Measurements from ENCODE around the gene NHSL1.

NHSL1 gene

DNA sequence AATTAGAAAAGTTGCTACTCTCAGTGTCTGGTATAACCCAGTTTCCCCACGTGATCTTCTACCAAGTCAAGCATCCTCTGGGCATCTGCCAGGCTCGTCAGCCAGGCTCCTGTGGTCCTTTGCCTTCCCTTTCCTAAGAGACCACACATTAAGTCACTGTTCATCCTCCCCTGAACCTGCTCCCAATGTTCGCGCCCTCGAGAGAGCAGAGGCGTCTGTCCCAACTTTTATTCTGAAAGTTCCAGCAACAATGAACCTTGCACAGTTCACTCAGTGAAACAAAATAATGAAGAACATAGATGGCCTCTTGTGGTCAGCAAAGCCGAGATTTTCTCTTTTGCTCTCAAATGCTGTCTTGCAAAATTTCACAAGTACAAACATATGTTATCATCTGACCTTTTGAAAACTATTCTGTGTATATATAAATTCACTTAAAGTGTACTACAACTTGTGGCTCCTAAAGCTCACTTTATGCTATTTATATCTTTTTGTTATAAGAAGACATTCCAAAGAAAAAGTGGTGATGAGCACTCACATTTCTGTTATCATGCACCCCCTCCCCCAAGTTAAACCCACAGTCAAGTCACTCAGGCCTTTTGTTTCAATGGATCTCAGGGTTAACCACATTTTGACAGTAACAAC is 39.2 kb upstream of the NHSL1 start:
- Histone ChIP-seq H3K9me3 (ENCODE audit: control insufficient read depth in 1 of 2, low read length in 2 of 2) (no peaks in the 10 kb centered on the region), H3K27me3 (ENCODE audit: control insufficient read depth in 1 of 2, insufficient read depth in 2 of 2, low read length in 2 of 2) (no peaks in the 10 kb centered on the region), H3K36me3 (ENCODE audit: control insufficient read depth in 1 of 2, insufficient read depth in 2 of 2, low read length in 2 of 2) (no peaks in the 10 kb centered on the region), H3K4me3 (ENCODE audit: low read depth in 1 of 2, low read length in 2 of 2) (no peak overlapping the region), H3K4me1 (ENCODE audit: control insufficient read depth in 1 of 2, insufficient read depth in 2 of 2, low read length in 2 of 2) (peaks cover 5 to 22% of the 10 kb centered on the region in 2 donors), H3K27ac (ENCODE audit: low read depth, low read length) (no peak overlapping the region), H3K9ac (ENCODE audit: low read depth in 1 of 2, low read length in 2 of 2) (no peak overlapping the region)

DNA sequence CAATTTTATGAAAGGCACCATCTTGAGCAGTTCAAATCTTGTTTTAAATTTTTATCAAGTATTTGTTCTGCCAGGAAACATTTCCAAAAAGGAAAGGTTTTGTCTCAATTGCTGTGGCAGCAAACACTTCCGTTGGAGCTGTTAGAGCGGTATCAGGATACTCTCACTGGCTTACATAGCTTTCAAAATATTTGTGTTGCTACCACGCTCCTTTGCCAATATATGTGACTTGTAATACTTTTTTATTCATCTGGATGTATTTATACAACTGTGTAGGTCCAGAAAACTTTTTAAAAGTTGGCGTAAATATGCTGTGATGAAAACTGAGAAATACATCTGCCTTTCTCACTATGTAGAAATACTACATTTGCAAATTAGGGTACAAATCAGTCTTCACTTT is 37.8 kb upstream of the NHSL1 start:
- H3K4me3 ChIP-seq (ENCODE audit: low read depth in 1 of 2, low read length in 2 of 2), result no peak overlapping the region
- H3K36me3 ChIP-seq (ENCODE audit: control insufficient read depth in 1 of 2, insufficient read depth in 2 of 2, low read length in 2 of 2), result no peaks in the 10 kb centered on the region
- peaks cover 0 to 13% of the 10 kb centered on the region in 2 donors for H3K4me1 ChIP-seq (ENCODE audit: control insufficient read depth in 1 of 2, insufficient read depth in 2 of 2, low read length in 2 of 2)
- H3K9me3 ChIP-seq (ENCODE audit: control insufficient read depth in 1 of 2, low read length in 2 of 2), result no peaks in the 10 kb centered on the region
- H3K27me3 ChIP-seq (ENCODE audit: control insufficient read depth in 1 of 2, insufficient read depth in 2 of 2, low read length in 2 of 2), result no peaks in the 10 kb centered on the region
- H3K9ac ChIP-seq (ENCODE audit: low read depth in 1 of 2, low read length in 2 of 2), result no peak overlapping the region
- H3K27ac ChIP-seq (ENCODE audit: low read depth, low read length), result no peak overlapping the region

DNA sequence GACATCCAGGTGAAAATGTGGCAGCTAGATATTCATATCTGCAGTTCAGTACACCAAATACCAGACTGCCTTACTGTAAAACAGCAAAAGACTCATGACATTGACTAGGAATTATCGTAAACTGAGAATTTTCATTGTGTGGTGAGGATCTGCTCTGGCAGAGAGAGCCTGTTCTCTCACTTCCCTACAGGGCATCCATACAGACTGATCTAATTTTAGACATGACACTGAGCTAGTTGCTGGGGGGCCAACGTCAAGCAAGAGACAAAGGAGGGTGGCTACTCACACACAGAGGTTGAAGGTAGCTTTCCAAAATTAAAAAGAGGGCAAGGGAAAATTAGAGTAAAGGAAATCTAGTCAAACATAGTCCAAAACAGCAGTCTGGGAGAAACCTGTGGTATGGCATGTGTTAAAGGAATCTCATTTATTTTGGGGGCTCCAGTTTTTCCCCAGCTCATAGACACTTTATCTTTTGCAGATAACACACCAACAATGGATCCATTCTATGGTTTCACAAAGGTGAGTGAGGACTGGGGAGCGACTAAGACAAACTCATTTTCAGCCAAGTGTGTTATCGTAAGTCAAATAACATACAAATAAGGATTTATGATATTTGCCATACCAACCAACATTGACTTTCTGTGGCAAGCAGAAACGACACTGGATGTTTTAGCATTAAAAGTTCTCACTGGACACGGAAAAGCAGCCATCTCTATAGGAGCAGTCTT is 36.6 kb upstream of the NHSL1 start:
- H3K4me3 ChIP-seq (ENCODE audit: low read depth in 1 of 2, low read length in 2 of 2), result no peak overlapping the region
- peaks cover 0 to 10% of the 10 kb centered on the region in 2 donors for H3K4me1 ChIP-seq (ENCODE audit: control insufficient read depth in 1 of 2, insufficient read depth in 2 of 2, low read length in 2 of 2)
- H3K9ac ChIP-seq (ENCODE audit: low read depth in 1 of 2, low read length in 2 of 2), result no peak overlapping the region
- no peaks in the 10 kb centered on the region for H3K36me3 ChIP-seq (ENCODE audit: control insufficient read depth in 1 of 2, insufficient read depth in 2 of 2, low read length in 2 of 2)
- no peaks in the 10 kb centered on the region for H3K27me3 ChIP-seq (ENCODE audit: control insufficient read depth in 1 of 2, insufficient read depth in 2 of 2, low read length in 2 of 2)
- H3K9me3 ChIP-seq (ENCODE audit: control insufficient read depth in 1 of 2, low read length in 2 of 2), result no peaks in the 10 kb centered on the region
- H3K27ac ChIP-seq (ENCODE audit: low read depth, low read length), result no peak overlapping the region

DNA sequence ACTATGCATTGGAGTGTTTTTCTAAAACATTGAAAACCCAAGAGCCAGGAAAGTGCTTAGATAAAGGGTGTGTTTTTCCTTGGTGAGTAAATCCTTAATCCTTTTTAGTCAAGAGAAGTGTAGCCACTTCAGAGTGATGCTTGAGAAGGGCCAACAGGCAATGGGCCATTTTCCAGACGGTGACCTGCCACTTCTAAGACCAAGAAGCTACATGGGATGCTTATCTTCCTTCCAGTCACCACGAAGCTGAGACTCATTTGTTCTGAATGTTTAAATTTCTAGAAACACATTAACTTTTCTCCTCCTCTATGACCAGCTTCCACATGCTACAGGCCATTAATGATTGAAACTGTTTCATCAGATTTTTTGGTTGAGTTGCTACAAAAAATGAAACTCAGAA is 34.4 kb upstream of the NHSL1 start:
- no peaks in the 10 kb centered on the region for H3K9me3 ChIP-seq (ENCODE audit: control insufficient read depth in 1 of 2, low read length in 2 of 2)
- no peaks in the 10 kb centered on the region for H3K27me3 ChIP-seq (ENCODE audit: control insufficient read depth in 1 of 2, insufficient read depth in 2 of 2, low read length in 2 of 2)
- no peak overlapping the region for H3K27ac ChIP-seq (ENCODE audit: low read depth, low read length)
- peaks cover 0 to 10% of the 10 kb centered on the region in 2 donors for H3K4me1 ChIP-seq (ENCODE audit: control insufficient read depth in 1 of 2, insufficient read depth in 2 of 2, low read length in 2 of 2)
- H3K36me3 ChIP-seq (ENCODE audit: control insufficient read depth in 1 of 2, insufficient read depth in 2 of 2, low read length in 2 of 2), result no peaks in the 10 kb centered on the region
- no peak overlapping the region for H3K9ac ChIP-seq (ENCODE audit: low read depth in 1 of 2, low read length in 2 of 2)
- no peak overlapping the region for H3K4me3 ChIP-seq (ENCODE audit: low read depth in 1 of 2, low read length in 2 of 2)

DNA sequence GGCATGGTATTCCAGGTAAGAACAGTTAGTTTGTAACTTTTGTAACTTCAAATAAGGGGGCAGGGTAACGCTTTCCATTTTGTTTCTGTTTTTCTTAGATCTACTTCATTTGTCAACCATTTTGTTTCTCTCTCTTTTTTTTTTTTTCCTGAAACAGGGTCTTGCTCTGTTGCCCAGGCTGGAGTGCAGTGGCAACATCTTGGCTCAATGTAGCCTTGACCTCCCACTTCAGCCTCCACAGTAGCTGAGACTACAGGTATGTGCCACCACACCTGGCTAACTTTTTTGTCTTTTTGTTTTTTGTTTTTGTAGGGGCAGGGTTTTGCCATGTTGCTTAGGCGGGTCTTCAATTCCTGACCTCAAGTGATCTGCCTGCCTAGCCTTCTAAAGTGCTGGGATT is 32.1 kb upstream of the NHSL1 start:
- Histone ChIP-seq H3K9ac (ENCODE audit: low read depth in 1 of 2, low read length in 2 of 2) (no peak overlapping the region), H3K27me3 (ENCODE audit: control insufficient read depth in 1 of 2, insufficient read depth in 2 of 2, low read length in 2 of 2) (no peaks in the 10 kb centered on the region), H3K36me3 (ENCODE audit: control insufficient read depth in 1 of 2, insufficient read depth in 2 of 2, low read length in 2 of 2) (no peaks in the 10 kb centered on the region), H3K4me3 (ENCODE audit: low read depth in 1 of 2, low read length in 2 of 2) (no peak overlapping the region), H3K9me3 (ENCODE audit: control insufficient read depth in 1 of 2, low read length in 2 of 2) (no peaks in the 10 kb centered on the region), H3K27ac (ENCODE audit: low read depth, low read length) (no peak overlapping the region), H3K4me1 (ENCODE audit: control insufficient read depth in 1 of 2, insufficient read depth in 2 of 2, low read length in 2 of 2) (peaks cover 0 to 5% of the 10 kb centered on the region in 2 donors)

DNA sequence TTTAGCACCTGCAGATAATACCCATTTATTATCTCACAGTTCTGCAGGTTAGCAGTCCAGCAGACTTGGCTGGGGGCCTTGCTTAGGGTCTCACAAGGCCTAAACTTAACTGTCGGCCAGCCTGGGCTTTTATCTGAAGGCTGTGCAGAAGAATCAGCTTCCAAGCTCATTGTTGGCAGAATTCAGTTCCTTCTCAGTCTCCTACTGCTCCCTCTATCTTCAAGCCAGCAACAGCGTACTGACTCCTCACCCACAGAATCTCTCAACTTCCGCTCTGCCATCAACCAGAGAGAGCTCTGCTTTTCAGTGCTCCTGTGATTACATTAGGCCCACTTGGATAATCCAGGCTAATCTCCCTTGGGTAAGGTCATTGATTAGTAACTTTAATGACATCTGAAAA is 30.2 kb upstream of the NHSL1 start:
- Histone ChIP-seq H3K27me3 (ENCODE audit: control insufficient read depth in 1 of 2, insufficient read depth in 2 of 2, low read length in 2 of 2) (no peaks in the 10 kb centered on the region), H3K27ac (ENCODE audit: low read depth, low read length) (no peak overlapping the region), H3K9me3 (ENCODE audit: control insufficient read depth in 1 of 2, low read length in 2 of 2) (no peaks in the 10 kb centered on the region), H3K9ac (ENCODE audit: low read depth in 1 of 2, low read length in 2 of 2) (no peak overlapping the region), H3K4me1 (ENCODE audit: control insufficient read depth in 1 of 2, insufficient read depth in 2 of 2, low read length in 2 of 2) (no peaks in the 10 kb centered on the region), H3K4me3 (ENCODE audit: low read depth in 1 of 2, low read length in 2 of 2) (no peak overlapping the region), H3K36me3 (ENCODE audit: control insufficient read depth in 1 of 2, insufficient read depth in 2 of 2, low read length in 2 of 2) (no peaks in the 10 kb centered on the region)

DNA sequence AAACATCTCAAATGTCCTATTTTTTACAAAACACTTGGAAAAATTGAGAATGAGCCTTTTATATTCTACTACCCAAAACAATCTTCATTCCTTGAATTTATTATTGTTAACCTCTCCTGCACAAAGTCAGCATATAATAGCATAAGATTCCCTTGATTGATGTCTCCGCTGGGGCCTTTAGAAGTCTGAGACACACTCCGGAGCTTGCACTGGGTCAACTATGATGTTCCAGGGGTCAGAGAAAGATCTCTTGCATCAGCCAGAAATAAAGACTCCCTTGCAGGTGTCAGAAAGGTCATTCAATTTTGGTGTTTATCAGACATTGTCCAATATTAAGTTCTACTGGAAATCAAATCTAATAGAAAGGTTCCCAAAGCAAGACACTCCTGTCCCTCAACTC is 29.7 kb upstream of the NHSL1 start:
- Histone ChIP-seq H3K27me3 (ENCODE audit: control insufficient read depth in 1 of 2, insufficient read depth in 2 of 2, low read length in 2 of 2) (no peaks in the 10 kb centered on the region), H3K9ac (ENCODE audit: low read depth in 1 of 2, low read length in 2 of 2) (no peak overlapping the region), H3K36me3 (ENCODE audit: control insufficient read depth in 1 of 2, insufficient read depth in 2 of 2, low read length in 2 of 2) (no peaks in the 10 kb centered on the region), H3K4me1 (ENCODE audit: control insufficient read depth in 1 of 2, insufficient read depth in 2 of 2, low read length in 2 of 2) (no peaks in the 10 kb centered on the region), H3K4me3 (ENCODE audit: low read depth in 1 of 2, low read length in 2 of 2) (no peak overlapping the region), H3K9me3 (ENCODE audit: control insufficient read depth in 1 of 2, low read length in 2 of 2) (no peaks in the 10 kb centered on the region), H3K27ac (ENCODE audit: low read depth, low read length) (no peak overlapping the region)

DNA sequence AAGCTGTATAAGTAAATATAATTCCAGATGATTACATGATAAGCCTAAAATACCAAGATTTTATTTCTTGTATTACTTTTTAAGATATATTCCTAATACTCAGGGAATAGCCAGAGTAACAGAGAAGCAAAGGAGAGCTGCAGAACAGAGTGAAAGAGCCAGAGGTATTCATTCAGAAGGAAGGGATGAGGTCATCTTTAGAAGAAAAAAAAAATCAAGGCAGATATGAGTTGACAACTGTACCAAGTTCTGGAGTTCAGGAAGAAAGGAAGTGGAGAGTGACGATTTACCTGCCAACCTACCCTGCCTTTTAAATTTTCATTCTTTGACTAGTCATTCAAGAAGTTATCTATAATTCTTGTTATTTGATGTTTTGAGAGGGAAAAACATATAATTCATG is 28.8 kb upstream of the NHSL1 start:
- Histone ChIP-seq H3K27ac (ENCODE audit: low read depth, low read length) (no peak overlapping the region), H3K9me3 (ENCODE audit: control insufficient read depth in 1 of 2, low read length in 2 of 2) (no peaks in the 10 kb centered on the region), H3K4me3 (ENCODE audit: low read depth in 1 of 2, low read length in 2 of 2) (no peak overlapping the region), H3K27me3 (ENCODE audit: control insufficient read depth in 1 of 2, insufficient read depth in 2 of 2, low read length in 2 of 2) (no peaks in the 10 kb centered on the region), H3K36me3 (ENCODE audit: control insufficient read depth in 1 of 2, insufficient read depth in 2 of 2, low read length in 2 of 2) (no peaks in the 10 kb centered on the region), H3K4me1 (ENCODE audit: control insufficient read depth in 1 of 2, insufficient read depth in 2 of 2, low read length in 2 of 2) (no peaks in the 10 kb centered on the region), H3K9ac (ENCODE audit: low read depth in 1 of 2, low read length in 2 of 2) (no peak overlapping the region)

DNA sequence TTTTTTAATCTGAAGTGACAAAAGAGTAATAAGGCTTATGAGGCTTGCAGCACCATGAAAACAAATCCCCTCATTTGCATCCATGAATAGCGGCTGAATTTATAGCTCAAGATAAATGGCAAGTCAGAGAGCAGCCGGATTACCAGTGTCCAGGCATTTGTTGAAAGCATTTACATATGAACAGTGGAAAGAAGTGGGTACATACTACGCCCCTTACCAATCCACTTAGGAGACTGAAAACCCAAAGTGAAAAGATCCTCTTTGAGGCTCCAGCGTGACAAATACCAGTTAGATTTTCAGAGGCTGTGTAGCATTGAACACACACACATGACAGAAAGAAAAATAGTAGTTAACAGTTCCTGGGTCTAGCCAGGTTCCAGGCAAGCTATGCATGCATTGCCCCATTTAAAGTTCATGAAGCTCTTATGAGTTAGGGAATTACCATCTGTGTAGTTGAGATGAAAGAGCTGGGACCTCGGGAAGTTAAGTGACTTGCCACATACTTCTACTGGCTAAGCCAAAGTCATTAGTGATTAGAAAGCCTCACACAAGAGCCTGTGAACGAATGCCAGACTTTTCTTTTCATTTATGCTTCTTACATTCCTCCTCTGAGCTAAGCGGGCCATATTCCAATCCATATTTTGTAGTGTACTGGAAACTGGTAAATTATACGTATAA is 28.3 kb upstream of the NHSL1 start:
- H3K4me1 ChIP-seq (ENCODE audit: control insufficient read depth in 1 of 2, insufficient read depth in 2 of 2, low read length in 2 of 2), result no peaks in the 10 kb centered on the region
- no peak overlapping the region for H3K9ac ChIP-seq (ENCODE audit: low read depth in 1 of 2, low read length in 2 of 2)
- no peak overlapping the region for H3K27ac ChIP-seq (ENCODE audit: low read depth, low read length)
- H3K27me3 ChIP-seq (ENCODE audit: control insufficient read depth in 1 of 2, insufficient read depth in 2 of 2, low read length in 2 of 2), result no peaks in the 10 kb centered on the region
- no peaks in the 10 kb centered on the region for H3K9me3 ChIP-seq (ENCODE audit: control insufficient read depth in 1 of 2, low read length in 2 of 2)
- no peaks in the 10 kb centered on the region for H3K36me3 ChIP-seq (ENCODE audit: control insufficient read depth in 1 of 2, insufficient read depth in 2 of 2, low read length in 2 of 2)
- no peak overlapping the region for H3K4me3 ChIP-seq (ENCODE audit: low read depth in 1 of 2, low read length in 2 of 2)

DNA sequence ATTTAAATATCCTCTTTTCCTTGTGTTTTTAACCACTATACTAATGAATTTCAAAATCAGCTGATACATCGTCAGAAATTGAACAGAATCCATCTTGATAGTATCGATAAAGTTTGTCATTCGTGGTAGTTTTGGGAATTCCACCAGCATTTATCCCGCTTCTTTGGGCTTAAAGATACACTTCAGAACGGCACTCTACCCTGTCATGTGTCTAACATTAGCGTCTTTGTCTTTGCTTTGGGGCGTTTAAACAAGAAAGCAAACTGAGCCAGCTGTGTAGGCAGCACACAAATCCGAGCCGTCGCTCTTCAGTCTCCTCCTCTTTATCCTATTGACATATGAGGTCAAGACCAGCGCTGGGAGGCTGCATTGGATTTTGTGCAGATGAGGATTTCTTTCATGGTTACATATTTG is 27.5 kb upstream of the NHSL1 start:
- Histone ChIP-seq H3K36me3 (ENCODE audit: control insufficient read depth in 1 of 2, insufficient read depth in 2 of 2, low read length in 2 of 2) (no peaks in the 10 kb centered on the region), H3K27ac (ENCODE audit: low read depth, low read length) (no peak overlapping the region), H3K27me3 (ENCODE audit: control insufficient read depth in 1 of 2, insufficient read depth in 2 of 2, low read length in 2 of 2) (no peaks in the 10 kb centered on the region), H3K9me3 (ENCODE audit: control insufficient read depth in 1 of 2, low read length in 2 of 2) (no peaks in the 10 kb centered on the region), H3K4me1 (ENCODE audit: control insufficient read depth in 1 of 2, insufficient read depth in 2 of 2, low read length in 2 of 2) (no peaks in the 10 kb centered on the region), H3K9ac (ENCODE audit: low read depth in 1 of 2, low read length in 2 of 2) (no peak overlapping the region), H3K4me3 (ENCODE audit: low read depth in 1 of 2, low read length in 2 of 2) (no peak overlapping the region)

All from duodenal mucosa (tissue), 2 donors.